Keratinocyte (primary cell): Measurements from ENCODE around the gene CCT2. TPM values are rescaled to one million over a fixed set of nuclear protein-coding genes. Genes with fewer than 3 reads are reported as not detected.

ENCODE experiments used
- DNase-seq: peaks from one replicate; pipeline ENCODE4 v3.0.0-alpha.2; 2011; ENCODE audit warnings: low read depth, missing footprints, low spot score
- FAIRE-seq: peaks from 2 replicates; lab custom pipeline; 2011; peaks lifted over from hg19 to GRCh38; lab: Jason Lieb, UNC
- H2AFZ ChIP-seq: 2 replicates; pipeline ENCODE4 v1.6.0; 2012; ENCODE audit warnings: low read length, control low read depth, inconsistent platforms; ENCODE audit not compliant: control insufficient read depth
- H3K27ac ChIP-seq: 2 replicates; pipeline ENCODE4 v1.5.1; 2011; ENCODE audit warnings: low read length; ENCODE audit not compliant: control insufficient read depth, insufficient read depth
- H3K27me3 ChIP-seq: 3 replicates; pipeline ENCODE4 v1.6.0; 2011; ENCODE audit warnings: low read length; ENCODE audit not compliant: control insufficient read depth, insufficient read depth; ENCODE audit errors: extremely low read depth
- H3K36me3 ChIP-seq, 2 experiments: 2 replicates in 1 of 2; 3 replicates in 1 of 2; pipeline ENCODE4 v1.5.1; 2011; ENCODE audit warnings: low read length in 2 of 2, mild to moderate bottlenecking in 1 of 2; ENCODE audit not compliant: control insufficient read depth in 2 of 2, insufficient read depth in 2 of 2; ENCODE audit errors: extremely low read depth in 1 of 2
- H3K4me1 ChIP-seq: 3 replicates; pipeline ENCODE4 v1.5.1; 2011; ENCODE audit warnings: low read length; ENCODE audit not compliant: control insufficient read depth, insufficient read depth; ENCODE audit errors: extremely low read depth
- H3K4me2 ChIP-seq: 3 replicates; pipeline ENCODE4 v1.6.0; 2011; ENCODE audit warnings: low read depth, low read length; ENCODE audit not compliant: control insufficient read depth, insufficient read depth; ENCODE audit errors: extremely low read depth
- H3K4me3 ChIP-seq, 3 experiments: fragments of 200-600 bp in 1 of 3; sonication (generic) in 1 of 3; 2 replicates in 2 of 3; 3 replicates in 1 of 3; pipeline ENCODE4 v1.5.1; 2011 to 2016; ENCODE audit warnings: low read length in 3 of 3, mild to moderate bottlenecking in 3 of 3, control low read depth in 2 of 3, inconsistent platforms in 1 of 3, low read depth in 1 of 3, mixed read lengths in 1 of 3, mixed run types in 1 of 3, moderate library complexity in 1 of 3; ENCODE audit not compliant: control insufficient read depth in 2 of 3, insufficient read depth in 2 of 3; ENCODE audit errors: extremely low read depth in 1 of 3
- H3K79me2 ChIP-seq: 2 replicates; pipeline ENCODE4 v1.6.0; 2012; ENCODE audit warnings: low read length; ENCODE audit not compliant: control insufficient read depth, insufficient read depth
- H3K9ac ChIP-seq: 3 replicates; pipeline ENCODE4 v1.6.0; 2011; ENCODE audit warnings: low read length; ENCODE audit not compliant: control insufficient read depth, insufficient read depth; ENCODE audit errors: extremely low read depth
- H3K9me1 ChIP-seq: 3 replicates; pipeline ENCODE4 v1.6.0; 2011; ENCODE audit warnings: low read length; ENCODE audit not compliant: control insufficient read depth, insufficient read depth; ENCODE audit errors: extremely low read depth
- H3K9me3 ChIP-seq: 2 replicates; pipeline ENCODE4 v1.5.1; 2012; ENCODE audit warnings: low read depth, low read length; ENCODE audit not compliant: control insufficient read depth
- H4K20me1 ChIP-seq: 3 replicates; pipeline ENCODE4 v1.6.0; 2011; ENCODE audit warnings: low read length; ENCODE audit not compliant: control insufficient read depth, insufficient read depth; ENCODE audit errors: extremely low read depth
- CTCF ChIP-seq, 3 experiments: IDR thresholded peaks in 1 of 3; conservative IDR thresholded peaks in 1 of 3; optimal IDR thresholded peaks in 1 of 3; 2 replicates in 2 of 3; 3 replicates in 1 of 3; pipeline versions ENCODE3 to v1.5.1; 2011; ENCODE audit warnings: low read length in 3 of 3, mild to moderate bottlenecking in 3 of 3, moderate library complexity in 2 of 3, control low read depth in 1 of 3, inconsistent platforms in 1 of 3; ENCODE audit not compliant: insufficient read depth in 2 of 3; ENCODE audit errors: extremely low read depth in 1 of 3
- EZH2 ChIP-seq: IDR thresholded peaks from one replicate; pipeline ENCODE4 v1.6.1; 2012; ENCODE audit warnings: inconsistent platforms, mild to moderate bottlenecking, low read length, moderate library complexity
- dilution Hi-C: fragments of 300-500 bp; cut with MboI; formaldehyde crosslinking; loops from one replicate; pipeline ENCODE4 v1.7.0; 2020; ENCODE audit warnings: low sequenced_read_pairs; ENCODE audit not compliant: extremely low pct_ligation_motif_present
- polyA plus RNA-seq, 5 experiments: library from polyadenylated mRNA; depleted of rRNA in 3 of 5; stranded (reverse) in 3 of 5; stranded (forward) in 1 of 5; unstranded in 1 of 5; fragments of >200 nt; gene quantifications; 1 replicate in 1 of 5; 2 replicates in 3 of 5; 3 replicates in 1 of 5; pipeline versions ENCODE4 v1.2.1 to v1.2.3, GENCODE V29; 2011 to 2012; ENCODE audit warnings: missing spikeins in 2 of 5, low read depth in 1 of 5, low replicate concordance in 1 of 5
- small RNA-seq, 3 experiments: library from RNA; depleted of rRNA; stranded (forward); fragments of <200 nt; gene quantifications; one replicate each; pipeline ENCODE3, GENCODE V24; 2012; ENCODE audit warnings: low read depth in 3 of 3, low replicate concordance in 1 of 3; ENCODE audit not compliant: insufficient read length in 3 of 3

The CCT2 gene
- polyA plus RNA-seq, 1 donor (not counting 4 experiments of a cell fraction or from before 2014, with no cell fraction given) = 365 TPM

DNA sequence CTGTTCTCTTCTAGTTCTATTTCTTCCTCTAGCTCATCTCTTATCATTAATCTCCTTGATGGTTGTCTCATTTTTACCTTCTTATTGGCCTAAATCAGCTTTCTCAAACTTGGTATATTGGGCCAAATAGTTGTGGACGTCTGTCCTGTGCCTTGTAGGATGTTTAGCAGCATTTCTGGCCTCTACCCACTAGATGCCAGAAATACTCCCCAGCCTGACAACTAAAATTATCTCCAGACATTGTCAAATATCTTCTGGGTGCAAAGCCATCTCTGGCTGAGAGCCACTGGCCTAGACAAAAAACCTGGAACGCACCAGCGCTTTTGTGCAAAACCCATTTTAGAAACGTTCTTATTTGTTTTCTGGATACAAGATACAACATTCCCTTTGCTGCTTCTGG, 64.3 kb downstream of the CCT2 start:
- H4K20me1 ChIP-seq = no peaks in the 10 kb centered on the region
- FAIRE-seq = no peak
- dilution Hi-C loops = no loop called here

More for the DNA sequence above, 64.3 kb downstream of the CCT2 start:
- no peaks in the 10 kb centered on the region for H3K36me3 ChIP-seq
- H3K27me3 ChIP-seq = no peaks in the 10 kb centered on the region
- peaks cover 12% of the 10 kb centered on the region for H3K4me1 ChIP-seq
- TF ChIP-seq CTCF (optimal IDR thresholded peaks at IDR 0.05 in 1 of 3, IDR thresholded peaks at IDR 0.05 in 1 of 3, conservative IDR thresholded peaks at IDR 0.05 in 1 of 3; ENCODE audit: extremely low read depth in 1 of 3, insufficient read depth in 2 of 3, low read length in 3 of 3) (no peak), EZH2 (no peak)
- H3K79me2 ChIP-seq = no peaks in the 10 kb centered on the region
- no peak overlapping the region for H3K4me3 ChIP-seq
- H3K9ac ChIP-seq = no peak overlapping the region
- H3K4me2 ChIP-seq = no peak overlapping the region
- H3K9me1 ChIP-seq = no peaks in the 10 kb centered on the region
- H3K9me3 ChIP-seq = no peaks in the 10 kb centered on the region
- no peak for DNase-seq
- H2AFZ ChIP-seq = no peak overlapping the region
- no peak overlapping the region for H3K27ac ChIP-seq

Small RNAs within 50 kb of the gene (small RNA-seq; reads per million reads assigned to genes)
- gene MIR3913-1 = 0 reads per million in 3 experiments

Other genes with a start within 250 kb of the CCT2 start
- gene LYZ, start 237.1 kb upstream of the CCT2 start, polyA plus RNA-seq = not detected in 3 replicates
- gene YEATS4, start 225.7 kb upstream of the CCT2 start, polyA plus RNA-seq = 9.6 to 21.0 TPM (median 11.8 TPM) in 3 replicates
- 23.1 to 28.6 TPM (median 24.3 TPM) in 3 replicates for gene FRS2, start 115.1 kb upstream of the CCT2 start, polyA plus RNA-seq
- not detected in 3 replicates for gene LRRC10, start 25.4 kb downstream of the CCT2 start, polyA plus RNA-seq
- 0.03 to 0.07 TPM (median 0.06 TPM) in 3 replicates for gene BEST3, start 113.8 kb downstream of the CCT2 start, polyA plus RNA-seq
- gene RAB3IP, start 153.4 kb downstream of the CCT2 start, polyA plus RNA-seq = 9.6 to 30.6 TPM (median 23.6 TPM) in 3 replicates
- 0.15 to 0.94 TPM (median 0.39 TPM) in 3 replicates for gene MYRFL, start 239.8 kb downstream of the CCT2 start, polyA plus RNA-seq